Testis (tissue), 2 donors: ENCODE data around the gene SVIL.

Experiments
- CTCF ChIP-seq, 3 experiments: fragments of 450-650 bp in 2 of 3; fragments of 200-600 bp in 1 of 3; sonication (generic) in 1 of 3; IDR thresholded peaks; one replicate each; pipeline ENCODE4 v1.5.1; 2016 to 2019; ENCODE audit warnings: antibody characterized with exemption in 3 of 3, mild to moderate bottlenecking in 2 of 3, moderate library complexity in 1 of 3
- POLR2A ChIP-seq: fragments of 450-650 bp; IDR thresholded peaks from one replicate; pipeline ENCODE4 v1.6.1; 2017; ENCODE audit warnings: antibody characterized with exemption, mild to moderate bottlenecking, moderate library complexity

GRCh38 chr10:29454250-29454649 is 180.5 kb downstream of the SVIL start:
- TF ChIP-seq CTCF (IDR thresholded peaks at IDR 0.05) (no peak), POLR2A (no peak)
